ENCODE results near the gene LCP2. TPM values are rescaled to one million over a fixed set of nuclear protein-coding genes. Genes with fewer than 3 reads are reported as not detected.

The LCP2 gene
- total and polyA plus RNA-seq, 10 of the 15 experiments (the other 5 are each of a cell fraction or from before 2014, with no cell fraction given) = 8.0 to 50.5 (median 20.6) TPM

GRCh38 chr5:170307575-170308465, 10.2 kb upstream of the LCP2 start:
- Histone ChIP-seq H2AFZ (ENCODE audit: control insufficient read depth, low read depth, low read length) (no peak overlapping the region), H3K27ac (ENCODE audit: control insufficient read depth, insufficient read depth) (no peak overlapping the region), H3K4me2 (ENCODE audit: control insufficient read depth, insufficient read depth) (no peak overlapping the region), H3K9me3 (replicated peaks; ENCODE audit: control insufficient read depth, insufficient read depth, low read length) (no peaks in the 10 kb centered on the region), H3K4me3 (no peak overlapping the region), H3K79me2 (ENCODE audit: control insufficient read depth, insufficient read depth, low read length) (no peaks in the 10 kb centered on the region), H3K27me3 (replicated peaks in 1 of 2; ENCODE audit: control insufficient read depth in 2 of 2, insufficient read depth in 2 of 2, low read length in 1 of 2) (no peaks in the 10 kb centered on the region), H3K9ac (ENCODE audit: control insufficient read depth, insufficient read depth, low read length) (no peak overlapping the region), H4K20me1 (ENCODE audit: control insufficient read depth, insufficient read depth) (no peaks in the 10 kb centered on the region), H3K4me1 (ENCODE audit: control insufficient read depth, insufficient read depth, low read length) (peaks cover 22% of the 10 kb centered on the region), H3K36me3 (ENCODE audit: control insufficient read depth in 2 of 2, insufficient read depth in 2 of 2, low read length in 1 of 2) (no peaks in the 10 kb centered on the region)
- intact Hi-C loops (cut with micrococcal nuclease; ENCODE audit: unreplicated experiment) (no loop called here), in situ Hi-C loops (cut with MboI) (no loop called here)
- ChIA-PET RAD21 (ENCODE audit: unreplicated experiment) (interaction anchor here (0.7 to 3.8 kb wide), 12 partner anchors 13 to 108 kb away, joined by 3 to 68 read pairs (median 5); partner anchors contain the start of gene LCP2), CTCF (interaction anchor here (0.6 to 3.8 kb wide), 13 partner anchors 9 to 92 kb away, joined by 3 to 21 read pairs (median 4); partner anchors contain the start of gene LCP2), SMC1A (ENCODE audit: uncharacterized antibody, unreplicated experiment) (interaction anchor here (0.8 to 23.0 kb wide), 10 partner anchors 12 to 82 kb away, joined by 3 to 451 read pairs (median 16); partner anchors contain the start of gene LCP2), POLR2A (interaction anchor here (0.7 to 3.9 kb wide), 10 partner anchors 11 to 41 kb away, joined by 3 to 57 read pairs (median 4); partner anchors contain the start of gene LCP2)
- FAIRE-seq (peak; percentile 31), ATAC-seq (peak; percentile 44), DNase-seq (ENCODE audit: low read depth, low spot score) (no peak)
- 63% methylated on average over 15 of the region's 15 CpGs for WGBS (ENCODE audit: insufficient coverage, insufficient replicate concordance, low lambda C conversion rate, missing lambda C conversion rate)
- no TSS peak for BruUV-seq (replicated peaks)
- peak; percentile 77; the same call in 1 of the 2 replicates for TF ChIP-seq CREM (IDR thresholded peaks at IDR 0.05; ENCODE audit: low read depth)
- TF ChIP-seq ATF7 (IDR thresholded peaks at IDR 0.05; ENCODE audit: low read depth) = peak; percentile 30; the same call in 1 of the 2 replicates
- no peak for TF ChIP-seq YY1 (IDR thresholded peaks at IDR 0.05; ENCODE audit: low read depth, low read length)
- TF ChIP-seq RUNX3 (IDR thresholded peaks at IDR 0.05; ENCODE audit: low read length) = peak; percentile 24; the same call in 1 of the 2 replicates
- TF ChIP-seq JUNB (IDR thresholded peaks at IDR 0.05) = peak; percentile 32; the same call in 1 of the 2 replicates
- peak; percentile 47 for TF ChIP-seq PKNOX1 (IDR thresholded peaks at IDR 0.05)
- TF ChIP-seq ZNF24 (IDR thresholded peaks at IDR 0.05) = no peak
- TF ChIP-seq ETV6 (conservative IDR thresholded peaks at IDR 0.05 in 1 of 2, IDR thresholded peaks at IDR 0.05 in 1 of 2; ENCODE audit: borderline replicate concordance in 1 of 2, low read depth in 1 of 2) = 0 out of 4 replicates have a peak, but pooled peaks of 1 of the 2 experiments have one; percentile 10
- TF ChIP-seq CREB1 (IDR thresholded peaks at IDR 0.05; ENCODE audit: low read depth) = peak; percentile 83
